GM12865 (cell line): ENCODE measurements around the gene CEBPG.

ENCODE experiments used
- DNase-seq: peaks from one replicate; pipeline ENCODE4 v3.0.0; 2010; ENCODE audit warnings: low read depth
- H3K4me3 ChIP-seq: 2 replicates; pipeline ENCODE4 v1.5.1; 2011; ENCODE audit warnings: mild to moderate bottlenecking, low read depth, low read length, control low read depth
- TF ChIP-seq, protein P1 (sequence below): IDR thresholded peaks from 2 replicates; pipeline ENCODE4 v1.5.1; 2011; ENCODE audit warnings: low read length, control low read depth, low read depth, inconsistent platforms; ENCODE audit not compliant: insufficient read depth; ENCODE audit errors: missing control alignments

The CEBPG gene

DNA sequence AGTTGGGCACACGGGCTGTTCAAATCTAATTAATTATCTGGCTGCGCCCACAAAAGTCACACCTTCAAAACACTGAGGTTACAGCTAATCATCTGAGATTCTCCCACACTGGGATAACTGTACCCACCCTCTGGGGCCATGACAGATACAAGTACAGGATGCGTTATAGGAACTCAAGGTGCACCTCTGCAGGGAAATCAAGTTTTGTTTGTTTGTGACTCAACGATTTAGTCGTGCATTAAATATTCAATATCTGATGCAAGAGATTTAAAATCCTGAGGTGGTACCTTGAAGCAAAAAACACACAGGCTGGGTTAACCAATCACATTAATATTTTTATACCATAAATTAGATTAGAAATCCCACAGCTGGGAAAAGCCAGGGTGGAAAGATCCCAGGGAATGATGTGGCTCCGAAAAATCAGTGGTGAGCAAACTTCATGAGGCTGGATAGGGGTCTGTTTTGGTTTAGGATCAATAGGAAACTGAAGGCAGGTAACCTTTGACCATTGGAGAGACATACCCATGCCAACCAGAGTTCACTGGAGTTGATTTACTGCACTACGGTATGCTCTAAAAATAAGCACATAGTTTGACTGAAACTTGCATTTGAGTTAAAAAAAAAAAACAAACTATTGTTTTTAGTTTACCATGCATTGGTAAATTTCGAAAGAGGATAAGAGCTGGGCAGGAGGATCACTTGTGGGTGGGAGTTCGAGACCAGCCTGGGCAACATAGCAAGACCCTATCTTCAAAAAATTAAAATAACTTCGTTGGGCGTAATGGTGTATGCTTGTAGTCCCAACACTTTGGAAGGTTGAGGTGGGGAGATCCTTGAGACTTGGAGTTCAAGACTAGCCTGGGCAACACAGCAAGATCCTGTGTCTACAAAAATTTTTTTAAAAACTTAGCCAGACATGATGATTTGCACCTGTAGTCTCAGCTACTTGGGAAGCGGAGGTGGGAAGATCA, 23.9 kb upstream of the CEBPG start:
- H3K4me3 ChIP-seq, result no peak overlapping the region
- DNase-seq, result no peak
- TF ChIP-seq, protein P1, sequence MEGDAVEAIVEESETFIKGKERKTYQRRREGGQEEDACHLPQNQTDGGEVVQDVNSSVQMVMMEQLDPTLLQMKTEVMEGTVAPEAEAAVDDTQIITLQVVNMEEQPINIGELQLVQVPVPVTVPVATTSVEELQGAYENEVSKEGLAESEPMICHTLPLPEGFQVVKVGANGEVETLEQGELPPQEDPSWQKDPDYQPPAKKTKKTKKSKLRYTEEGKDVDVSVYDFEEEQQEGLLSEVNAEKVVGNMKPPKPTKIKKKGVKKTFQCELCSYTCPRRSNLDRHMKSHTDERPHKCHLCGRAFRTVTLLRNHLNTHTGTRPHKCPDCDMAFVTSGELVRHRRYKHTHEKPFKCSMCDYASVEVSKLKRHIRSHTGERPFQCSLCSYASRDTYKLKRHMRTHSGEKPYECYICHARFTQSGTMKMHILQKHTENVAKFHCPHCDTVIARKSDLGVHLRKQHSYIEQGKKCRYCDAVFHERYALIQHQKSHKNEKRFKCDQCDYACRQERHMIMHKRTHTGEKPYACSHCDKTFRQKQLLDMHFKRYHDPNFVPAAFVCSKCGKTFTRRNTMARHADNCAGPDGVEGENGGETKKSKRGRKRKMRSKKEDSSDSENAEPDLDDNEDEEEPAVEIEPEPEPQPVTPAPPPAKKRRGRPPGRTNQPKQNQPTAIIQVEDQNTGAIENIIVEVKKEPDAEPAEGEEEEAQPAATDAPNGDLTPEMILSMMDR, result no peak

DNA sequence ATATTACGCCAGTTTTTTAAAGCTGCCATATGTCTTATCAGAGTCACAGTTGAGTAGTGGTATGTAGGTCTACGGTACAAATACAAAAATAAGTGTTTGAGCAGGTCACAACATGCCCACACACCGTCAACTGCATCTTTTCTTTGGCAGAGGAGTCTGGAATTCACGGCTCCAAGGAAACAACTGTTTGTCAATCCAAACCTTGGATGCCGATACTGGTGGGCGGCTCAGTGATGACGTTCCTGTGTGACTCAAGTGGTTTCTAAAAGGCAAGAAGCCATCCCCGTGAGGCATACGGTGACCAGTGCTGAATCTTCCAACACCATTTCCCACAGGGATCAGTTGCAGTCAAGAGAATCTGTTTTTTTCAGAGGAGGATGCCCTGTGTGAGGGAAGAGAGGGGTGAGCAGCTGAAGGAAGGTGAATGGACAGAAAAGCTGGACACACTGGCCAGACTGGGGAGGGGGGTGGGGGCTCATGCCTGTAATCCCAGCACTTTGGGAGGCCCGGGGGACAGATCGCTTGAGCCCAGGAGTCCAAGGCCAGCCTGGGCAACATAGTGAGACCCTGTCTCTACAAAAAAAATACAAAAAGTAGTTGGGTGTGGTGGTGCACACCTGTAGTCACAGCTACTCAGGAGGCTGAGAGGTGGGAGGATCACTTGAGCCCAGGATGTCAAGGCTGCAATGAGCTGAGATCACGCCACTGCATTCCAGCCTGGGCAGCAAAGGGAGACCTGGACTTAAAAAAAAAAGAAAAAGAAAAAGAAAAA, 22.8 kb upstream of the CEBPG start:
- TF ChIP-seq, protein P1, result no peak
- no peak overlapping the region for H3K4me3 ChIP-seq

GRCh38 chr19:33355535-33355934, 18.0 kb upstream of the CEBPG start:
- DNase-seq, result no peak
- TF ChIP-seq, protein P1, result no peak
- no peak overlapping the region for H3K4me3 ChIP-seq

More for the DNA sequence above, 22.8 kb upstream of the CEBPG start:
- DNase-seq, result no peak

- no peak for DNase-seq
These were observed 16.0 kb upstream of the CEBPG start for GRCh38 chr19:33357556-33357955.

GRCh38 chr19:33358408-33358807, 15.1 kb upstream of the CEBPG start:
- TF ChIP-seq, protein P1, result no peak
- no peak for DNase-seq
- H3K4me3 ChIP-seq, result no peak overlapping the region

More at GRCh38 chr19:33357556-33357955, 16.0 kb upstream of the CEBPG start:
- H3K4me3 ChIP-seq, result no peak overlapping the region
- TF ChIP-seq, protein P1, result no peak

DNA sequence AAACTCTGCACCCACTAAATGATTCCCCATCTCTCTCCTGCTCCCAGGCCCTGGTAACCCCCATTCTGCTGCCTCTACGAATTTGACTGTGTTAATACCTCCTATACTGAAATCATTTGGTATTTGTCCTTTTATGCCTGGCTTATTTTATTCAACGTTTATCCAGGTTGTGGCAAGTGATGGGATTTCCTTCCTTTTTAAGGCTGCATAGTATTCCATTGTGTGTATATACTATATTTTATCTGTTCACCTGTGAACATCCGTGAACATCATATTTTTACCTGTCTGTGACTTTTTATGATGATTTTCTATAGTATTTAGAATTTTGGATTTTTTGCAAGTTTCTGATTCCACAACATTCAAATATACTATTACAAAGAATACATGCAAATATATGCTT, 13.9 kb upstream of the CEBPG start:
- no peak for DNase-seq
- TF ChIP-seq, protein P1, result no peak
- H3K4me3 ChIP-seq, result no peak overlapping the region
